Karpas-422 (cell line): ENCODE data around the gene FAM234A. TPM values are rescaled to one million over a fixed set of nuclear protein-coding genes. Genes with fewer than 3 reads are reported as not detected.
A peak's percentile ranks its signal among the peaks of the same experiment; 100 is the strongest.

Experiments
- DNase-seq: peaks from one replicate; pipeline ENCODE4 v3.0.0-alpha.2; 2015
- H2AFZ ChIP-seq: fragments of 200-600 bp; sonication (generic); 2 replicates; pipeline ENCODE4 v1.6.1; 2014; ENCODE audit warnings: antibody characterized with exemption, low read length, mixed read lengths
- H3K27ac ChIP-seq: fragments of 200-600 bp; sonication (generic); 2 replicates; pipeline ENCODE4 v1.5.1; 2014; ENCODE audit warnings: mild to moderate bottlenecking, low read length, moderate library complexity
- H3K27me3 ChIP-seq: fragments of 200-600 bp; sonication (generic); 2 replicates; pipeline ENCODE4 v1.6.1; 2014; ENCODE audit warnings: low read length, mixed read lengths
- H3K36me3 ChIP-seq: fragments of 200-600 bp; sonication (generic); 2 replicates; pipeline ENCODE4 v1.6.1; 2014; ENCODE audit warnings: low read length, mixed read lengths; ENCODE audit not compliant: insufficient read depth
- H3K4me1 ChIP-seq: fragments of 200-600 bp; sonication (generic); 2 replicates; pipeline ENCODE4 v1.6.1; 2014; ENCODE audit warnings: mild to moderate bottlenecking, low read length, mixed read lengths
- H3K4me2 ChIP-seq: fragments of 200-600 bp; sonication (generic); 2 replicates; pipeline ENCODE4 v1.6.1; 2014; ENCODE audit warnings: low read length, low read depth, mild to moderate bottlenecking; ENCODE audit not compliant: poor library complexity, severe bottlenecking
- H3K4me3 ChIP-seq: fragments of 200-600 bp; sonication (generic); 2 replicates; pipeline ENCODE4 v1.5.1; 2014; ENCODE audit warnings: mild to moderate bottlenecking, antibody characterized with exemption, low read length, mixed read lengths
- H3K79me2 ChIP-seq: fragments of 200-600 bp; sonication (generic); 2 replicates; pipeline ENCODE4 v1.6.1; 2014; ENCODE audit warnings: mild to moderate bottlenecking, low read length, mixed read lengths
- H3K9ac ChIP-seq: fragments of 200-600 bp; sonication (generic); 2 replicates; pipeline ENCODE4 v1.6.0; 2014; ENCODE audit warnings: low read length
- H3K9me2 ChIP-seq: fragments of 200-600 bp; sonication (generic), shearing (Covaris generic); replicated peaks from 2 replicates; pipeline ENCODE4 v1.6.0; 2014; ENCODE audit warnings: mild to moderate bottlenecking, low read length, moderate library complexity; ENCODE audit not compliant: insufficient read depth
- H3K9me3 ChIP-seq: fragments of 300-700, 200-600 bp; sonication (generic); 2 replicates; pipeline ENCODE4 v1.6.1; 2014; ENCODE audit warnings: low read length, mixed read lengths
- H4K20me1 ChIP-seq: fragments of 200-600 bp; sonication (generic); 2 replicates; pipeline ENCODE4 v1.6.1; 2014; ENCODE audit warnings: mild to moderate bottlenecking, antibody characterized with exemption, low read length, low read depth; ENCODE audit not compliant: insufficient read depth
- total RNA-seq: library from RNA; depleted of rRNA; stranded (reverse); fragments of >200 nt; shearing (Covaris generic); gene quantifications from 2 replicates; pipeline ENCODE4 v1.2.3, GENCODE V29; 2014; ENCODE audit warnings: low replicate concordance

Gene FAM234A
- total RNA-seq, 1 experiment from 2014 or later, result 12.2 TPM

DNA sequence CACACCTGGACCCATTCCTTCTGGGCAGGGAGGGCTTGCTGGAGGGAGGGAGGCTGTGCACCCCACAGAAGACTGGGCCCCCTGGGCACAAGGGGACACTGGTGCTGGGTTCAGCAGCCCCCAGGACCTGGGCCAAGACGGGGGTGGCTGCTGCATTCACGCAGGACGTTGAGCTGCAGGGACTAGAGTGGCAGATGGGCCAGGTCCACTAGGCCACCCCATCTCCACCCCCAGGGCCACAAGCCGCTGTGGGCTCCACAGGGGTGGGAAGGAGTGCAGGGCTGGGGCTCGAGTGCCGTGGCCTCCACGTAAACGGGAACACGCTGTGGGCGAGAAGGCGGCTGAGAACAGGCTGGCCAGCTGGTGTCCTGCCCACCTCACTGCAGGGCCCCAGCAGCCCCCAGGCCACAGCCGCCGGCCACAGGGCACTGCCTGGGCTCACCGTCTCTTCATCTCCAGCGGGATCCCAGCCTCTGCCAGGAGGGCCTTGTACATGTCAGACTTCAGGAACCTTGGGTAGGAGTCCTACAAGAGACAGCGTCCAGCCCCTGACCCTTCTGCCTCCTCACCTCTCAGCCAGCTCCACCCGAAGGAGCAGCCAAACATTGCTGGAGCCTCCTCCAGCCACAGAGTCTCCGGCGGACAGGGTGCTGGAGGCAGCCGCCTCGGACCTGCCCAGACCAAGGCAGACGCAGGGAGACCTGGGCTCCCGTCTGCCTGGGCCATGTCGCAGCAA, 34.6 kb downstream of the FAM234A start:
- Histone ChIP-seq H3K9me3 (no peaks in the 10 kb centered on the region), H4K20me1 (no peaks in the 10 kb centered on the region), H3K4me3 (no peak overlapping the region), H3K27me3 (no peaks in the 10 kb centered on the region), H3K9me2 (no peaks in the 10 kb centered on the region), H3K27ac (no peak overlapping the region), H3K9ac (no peak overlapping the region), H3K4me1 (peaks cover 6% of the 10 kb centered on the region), H2AFZ (no peak overlapping the region), H3K36me3 (no peaks in the 10 kb centered on the region), H3K79me2 (no peaks in the 10 kb centered on the region), H3K4me2 (no peak overlapping the region)
- DNase-seq, result no peak

DNA sequence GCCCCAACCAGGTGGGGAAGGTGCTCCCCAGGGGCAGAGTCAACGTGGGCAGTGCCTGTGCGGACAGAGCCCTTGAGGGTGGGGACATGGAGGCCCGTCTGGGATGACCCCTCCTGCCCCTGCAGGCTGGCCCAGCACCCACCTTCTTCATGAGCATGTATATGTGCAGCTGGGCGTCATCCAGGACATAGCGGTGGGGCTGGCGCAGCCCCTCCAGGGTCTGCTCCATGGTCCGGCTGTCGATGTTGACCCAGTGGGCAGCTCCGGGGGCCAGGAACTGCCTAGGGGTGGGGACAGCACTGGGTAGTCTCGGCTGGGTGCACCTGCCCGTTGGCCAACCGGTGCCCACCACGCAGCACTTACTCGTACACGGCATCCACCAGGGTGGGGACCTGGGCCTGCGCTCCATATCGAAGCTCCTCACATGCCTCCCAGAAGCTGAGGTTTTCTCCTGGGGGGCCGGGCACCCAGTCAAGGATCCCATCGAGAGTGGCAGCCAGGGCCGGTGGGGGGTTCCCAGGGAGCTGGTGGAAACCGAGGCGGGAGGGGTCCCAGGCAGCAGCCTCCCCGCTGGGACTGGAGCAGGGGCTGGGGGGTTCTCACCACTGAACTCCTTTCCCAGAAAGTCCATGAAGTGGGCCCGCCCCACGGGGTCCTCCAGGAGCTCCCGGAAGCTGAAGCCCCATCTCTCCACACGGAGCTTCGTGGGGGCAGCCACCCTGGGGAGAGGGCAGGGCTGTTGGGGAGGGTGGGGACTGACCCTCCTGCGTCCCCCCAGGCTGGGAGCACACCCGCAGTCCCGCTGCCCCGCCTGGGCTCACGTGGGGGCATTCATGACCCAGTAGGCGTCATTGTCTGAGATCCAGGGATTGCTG, 36.0 kb downstream of the FAM234A start:
- H3K9ac ChIP-seq, result no peak overlapping the region
- no peaks in the 10 kb centered on the region for H3K9me2 ChIP-seq
- H2AFZ ChIP-seq, result no peak overlapping the region
- H3K36me3 ChIP-seq, result no peaks in the 10 kb centered on the region
- H3K9me3 ChIP-seq, result no peaks in the 10 kb centered on the region
- H4K20me1 ChIP-seq, result no peaks in the 10 kb centered on the region
- DNase-seq, result no peak
- no peaks in the 10 kb centered on the region for H3K79me2 ChIP-seq
- H3K4me1 ChIP-seq, result peaks cover 6% of the 10 kb centered on the region
- H3K4me2 ChIP-seq, result no peak overlapping the region
- no peak overlapping the region for H3K27ac ChIP-seq
- no peak overlapping the region for H3K4me3 ChIP-seq
- no peaks in the 10 kb centered on the region for H3K27me3 ChIP-seq

DNA sequence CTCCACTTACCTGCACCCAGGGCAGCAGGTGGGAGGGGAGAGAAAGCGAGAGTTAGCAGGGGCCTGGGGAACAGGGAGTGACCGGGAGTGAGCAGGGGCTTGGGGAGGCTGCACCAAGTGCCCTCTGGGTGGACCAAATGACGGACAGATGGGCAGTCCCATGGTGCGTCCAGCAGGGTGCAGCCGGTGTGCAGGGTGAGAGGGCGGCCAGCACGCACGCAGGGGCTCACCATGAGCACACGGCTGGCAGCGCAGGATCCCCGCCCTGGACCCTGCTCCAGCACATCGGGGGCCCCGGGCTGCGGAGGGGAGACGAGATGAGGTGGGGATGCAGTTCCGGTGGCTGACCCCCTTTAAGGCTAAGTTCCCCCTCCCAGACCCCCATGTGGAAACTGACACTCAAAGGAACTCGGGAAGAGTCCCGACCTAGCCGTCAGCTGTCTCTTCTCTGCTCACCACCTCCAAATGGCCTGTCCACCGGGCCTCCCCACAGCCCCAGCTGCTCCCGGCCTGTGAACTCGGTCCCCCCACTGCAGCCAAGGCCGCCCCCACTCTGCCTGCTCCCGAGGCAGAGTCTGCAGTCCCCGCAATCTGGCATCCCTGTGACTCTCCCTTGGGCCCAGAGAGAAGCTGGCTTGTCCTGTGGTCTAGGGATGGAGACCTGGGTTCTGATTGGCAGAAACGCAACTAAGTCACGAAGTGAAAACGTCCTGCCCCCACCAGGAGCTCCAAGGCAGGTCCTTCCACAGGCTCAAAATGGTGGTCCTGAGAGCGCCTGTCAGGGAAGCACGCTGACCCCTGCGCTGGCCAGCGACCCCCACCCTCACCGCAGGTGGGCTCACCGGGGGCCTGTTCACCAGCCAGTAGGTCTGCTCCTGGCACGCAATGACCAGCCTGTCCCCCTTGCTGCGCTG, 38.3 kb downstream of the FAM234A start:
- Histone ChIP-seq H2AFZ (no peak overlapping the region), H3K27me3 (no peaks in the 10 kb centered on the region), H3K4me3 (peak overlapping the region; percentile 44; the same call in 1 of the 2 replicates), H3K36me3 (no peaks in the 10 kb centered on the region), H3K9me2 (no peaks in the 10 kb centered on the region), H3K9ac (no peak overlapping the region), H3K4me2 (peak overlapping the region; percentile 60), H3K79me2 (no peaks in the 10 kb centered on the region), H4K20me1 (no peaks in the 10 kb centered on the region), H3K27ac (no peak overlapping the region), H3K9me3 (no peaks in the 10 kb centered on the region), H3K4me1 (peaks cover 6% of the 10 kb centered on the region)
- no peak for DNase-seq

DNA sequence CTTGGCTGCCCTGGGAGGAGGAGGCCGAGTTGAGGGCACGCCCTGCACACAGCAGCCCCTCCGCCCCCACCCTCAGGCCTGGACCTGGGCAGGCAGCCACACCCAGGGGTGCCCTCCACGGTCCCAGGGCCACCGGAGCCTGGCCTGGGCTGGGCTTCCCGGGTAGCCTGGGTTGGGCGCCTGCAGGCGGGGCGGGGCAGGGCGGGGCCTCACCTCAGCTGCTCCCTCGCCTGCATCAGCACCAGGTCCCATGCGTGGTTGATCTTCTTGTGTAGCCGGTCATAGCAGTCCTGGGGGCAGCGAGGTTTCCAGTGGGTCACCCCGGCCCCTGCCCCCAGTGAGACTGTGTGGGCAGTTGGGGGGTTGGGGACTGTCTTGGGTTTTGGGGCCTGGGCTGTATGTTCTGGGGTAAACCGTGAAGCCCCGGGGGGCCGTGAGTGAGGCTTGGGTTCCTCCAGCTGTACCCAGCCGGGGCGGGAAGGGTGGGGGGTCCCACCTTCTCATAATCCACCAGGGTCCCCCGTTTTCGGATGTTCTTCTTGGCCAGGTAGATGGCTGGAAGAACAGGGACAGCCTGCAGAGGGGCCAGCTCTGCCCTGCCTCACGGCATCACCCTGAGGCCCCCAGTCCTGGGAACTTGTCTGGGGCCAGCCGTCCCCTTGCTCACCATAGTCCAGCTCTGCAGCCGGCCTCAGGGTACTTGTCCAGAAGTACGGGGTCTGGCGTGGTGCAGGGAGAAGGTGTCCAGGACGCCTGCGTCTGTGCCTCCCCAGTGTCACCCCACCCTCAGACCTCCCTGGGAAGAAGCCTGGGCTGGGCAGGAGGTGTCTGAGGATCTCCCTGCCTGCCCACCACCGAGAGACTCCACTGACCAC, 39.2 kb downstream of the FAM234A start:
- H3K4me2 ChIP-seq, result peak overlapping the region; percentile 60
- H3K4me1 ChIP-seq, result peaks cover 6% of the 10 kb centered on the region
- H3K9ac ChIP-seq, result no peak overlapping the region
- peak overlapping the region; percentile 44; the same call in 1 of the 2 replicates for H3K4me3 ChIP-seq
- DNase-seq, result peak; percentile 68
- no peaks in the 10 kb centered on the region for H3K9me2 ChIP-seq
- no peaks in the 10 kb centered on the region for H3K9me3 ChIP-seq
- no peaks in the 10 kb centered on the region for H4K20me1 ChIP-seq
- no peaks in the 10 kb centered on the region for H3K27me3 ChIP-seq
- no peak overlapping the region for H2AFZ ChIP-seq
- no peaks in the 10 kb centered on the region for H3K79me2 ChIP-seq
- H3K27ac ChIP-seq, result no peak overlapping the region
- no peaks in the 10 kb centered on the region for H3K36me3 ChIP-seq

DNA sequence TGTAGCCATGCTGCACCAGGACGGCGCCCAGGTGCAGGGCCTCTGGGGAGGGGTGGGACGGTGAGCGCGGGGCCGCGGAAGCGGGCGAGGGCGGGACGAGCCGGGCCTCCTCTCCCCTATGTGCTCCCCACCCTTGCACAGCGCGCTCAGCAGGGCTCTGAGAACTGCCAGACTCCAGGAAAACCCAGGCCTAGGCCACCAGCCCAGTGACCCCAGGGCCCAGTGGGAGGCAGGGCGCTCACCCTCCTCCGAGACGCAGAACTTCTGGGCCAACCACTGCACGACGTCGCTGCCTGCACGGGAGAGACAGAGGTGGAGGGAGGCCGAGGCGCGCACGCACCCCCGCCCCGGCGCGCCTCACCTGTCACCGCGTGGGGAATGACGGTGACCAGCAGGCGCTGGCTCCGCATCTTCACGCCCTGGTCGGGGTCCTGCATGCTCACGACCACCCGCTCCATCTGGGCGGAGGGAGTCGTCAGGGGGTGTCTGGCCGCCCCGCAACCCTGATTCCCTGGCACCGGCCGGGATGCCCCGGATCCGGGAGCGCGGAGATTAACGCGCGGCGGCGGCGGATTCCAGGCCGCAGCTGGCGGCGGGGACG, 40.5 kb downstream of the FAM234A start:
- Histone ChIP-seq H3K9me3 (no peaks in the 10 kb centered on the region), H3K9me2 (no peaks in the 10 kb centered on the region), H3K9ac (no peak overlapping the region), H3K36me3 (no peaks in the 10 kb centered on the region), H4K20me1 (no peaks in the 10 kb centered on the region), H2AFZ (no peak overlapping the region), H3K4me3 (no peak overlapping the region), H3K27ac (no peak overlapping the region), H3K79me2 (no peaks in the 10 kb centered on the region), H3K4me2 (no peak overlapping the region), H3K4me1 (peaks cover 6% of the 10 kb centered on the region), H3K27me3 (no peaks in the 10 kb centered on the region)
- DNase-seq, result no peak

DNA sequence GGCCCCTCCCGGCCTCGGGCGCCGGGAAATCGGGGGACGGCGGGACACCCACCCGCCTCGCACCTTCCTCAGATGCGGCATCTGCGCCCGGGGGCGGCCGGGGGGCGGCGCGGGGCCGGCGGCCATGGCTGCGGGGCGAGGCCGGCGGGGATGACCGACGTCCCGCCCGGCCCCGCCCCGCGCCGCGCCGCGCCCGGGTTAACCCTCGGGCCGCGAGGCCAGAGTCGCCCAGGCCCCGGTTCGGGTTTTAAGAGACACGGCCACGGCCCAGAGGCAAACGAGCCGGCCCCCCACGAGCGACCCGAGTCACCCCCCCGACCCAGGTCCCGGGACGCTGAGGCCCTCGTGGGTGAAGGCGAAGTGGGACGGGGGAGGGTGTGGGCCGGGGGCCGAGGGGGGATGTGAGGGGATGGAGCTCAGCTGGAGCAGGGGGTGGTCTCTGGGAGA, 41.2 kb downstream of the FAM234A start, which contains the start of gene RGS11:
Gene RGS11, minus strand, starts transcription at position 159 of the 447 bp plus-strand sequence. Its CDS starts 33 bp downstream, at position 126.
- Histone ChIP-seq H3K9me3 (no peaks in the 10 kb centered on the region), H3K36me3 (no peaks in the 10 kb centered on the region), H3K79me2 (no peaks in the 10 kb centered on the region), H3K9ac (no peak within 1 kb of the TSS), H3K4me1 (peaks cover 6% of the 10 kb centered on the region), H3K9me2 (no peaks in the 10 kb centered on the region), H3K4me3 (no peak within 1 kb of the TSS), H4K20me1 (no peaks in the 10 kb centered on the region), H3K27me3 (no peaks in the 10 kb centered on the region), H3K27ac (no peak within 1 kb of the TSS), H3K4me2 (no peak within 1 kb of the TSS), H2AFZ (no peak within 1 kb of the TSS)
- DNase-seq, result no peak

DNA sequence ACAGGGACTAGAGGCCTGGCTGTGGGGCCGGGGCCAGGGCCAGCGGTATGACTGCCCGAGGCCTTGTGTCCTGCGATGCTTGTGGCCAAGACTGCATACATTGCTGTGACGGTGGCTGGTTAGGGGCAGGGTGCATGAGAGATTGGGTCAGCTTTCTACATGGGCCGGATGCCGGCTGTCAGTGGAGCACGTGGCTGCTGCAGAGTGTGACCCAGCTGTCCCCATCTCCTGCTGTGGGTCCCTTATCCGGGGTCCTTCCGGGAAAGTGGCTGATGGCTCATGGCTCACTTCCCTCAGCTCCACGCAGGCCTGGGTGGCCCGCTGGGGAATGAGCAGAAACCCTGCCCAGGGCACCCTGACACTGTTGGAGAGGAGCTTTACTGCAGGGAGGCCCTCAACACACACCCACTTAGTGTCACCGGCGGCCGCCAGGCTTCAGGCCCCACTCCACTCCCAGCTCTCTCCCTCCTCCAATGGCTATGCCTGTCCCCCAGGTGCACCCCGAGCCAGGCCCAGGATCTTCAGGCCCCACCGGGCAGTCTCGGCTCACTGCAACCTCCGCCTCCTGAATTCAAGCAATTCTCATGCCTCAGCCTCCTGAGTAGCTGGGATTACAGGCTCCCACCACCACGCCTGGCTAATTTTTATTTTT, 41.9 kb downstream of the FAM234A start:
- Histone ChIP-seq H3K4me2 (no peak overlapping the region), H3K4me3 (no peak overlapping the region), H3K36me3 (no peaks in the 10 kb centered on the region), H2AFZ (no peak overlapping the region), H3K9ac (no peak overlapping the region), H3K79me2 (no peaks in the 10 kb centered on the region), H3K9me3 (no peaks in the 10 kb centered on the region), H3K9me2 (no peaks in the 10 kb centered on the region), H3K27me3 (no peaks in the 10 kb centered on the region), H4K20me1 (no peaks in the 10 kb centered on the region), H3K27ac (no peak overlapping the region), H3K4me1 (peaks cover 6% of the 10 kb centered on the region)
- DNase-seq, result no peak
